HepG2 (cell line): ENCODE results near the gene PAXX. TPM values are rescaled to one million over a fixed set of nuclear protein-coding genes. Genes with fewer than 3 reads are reported as not detected.

Experiments used
- ATAC-seq: fragments of 200-7000 bp; cut with Tn5 transposase; 3 replicates; pipeline ENCODE4 v1.9.1; 2020; ENCODE audit warnings: mild to moderate bottlenecking, moderate library complexity
- BruUV-seq: library from RNA; stranded (reverse); fragments of 400-500 nt; replicated peaks from 2 replicates; lab custom pipeline; 2021; lab: Mats Ljungman, UMichigan
- CTCF ChIA-PET: fragments of 300-600 bp; formaldehyde crosslinking; extraction: SDS; loops from one replicate; lab custom pipeline; 2021; ENCODE audit warnings: low total read pairs, inconsistent platforms, low intra/inter-chr PET ratio; lab: Yijun Ruan, JAX
- POLR2A ChIA-PET: fragments of 350-600 bp; sonication (Branson Sonifier 250); formaldehyde crosslinking; loops from one replicate; lab custom pipeline; 2020; ENCODE audit warnings: antibody characterized with exemption, inconsistent platforms; lab: Yijun Ruan, JAX
- DNase-seq: peaks from one replicate; pipeline ENCODE4 v3.0.0-alpha.2; 2015; ENCODE audit warnings: low spot score
- FAIRE-seq: peaks from 3 replicates; lab custom pipeline; 2011; peaks lifted over from hg19 to GRCh38; lab: Jason Lieb, UNC
- H2AFZ ChIP-seq: one replicate; pipeline ENCODE4 v1.6.1; 2011; ENCODE audit warnings: low read length, inconsistent platforms
- H3K27ac ChIP-seq: fragments of 300-600 bp; 3 replicates; pipeline ENCODE4 v1.8.0; 2011; ENCODE audit warnings: mixed run types, mild to moderate bottlenecking, mixed read lengths, low read length, inconsistent platforms; ENCODE audit not compliant: insufficient read depth; ENCODE audit errors: extremely low read length
- H3K27me3 ChIP-seq, 2 experiments: fragments of 200-600 bp in 1 of 2; 2 replicates in 1 of 2; 3 replicates in 1 of 2; pipeline versions ENCODE4 v1.6.0 to v1.8.0; 2011; ENCODE audit warnings: low read length in 2 of 2, mild to moderate bottlenecking in 2 of 2, moderate library complexity in 2 of 2, inconsistent platforms in 1 of 2; ENCODE audit not compliant: insufficient read depth in 2 of 2, control insufficient read depth in 1 of 2
- H3K36me3 ChIP-seq, 2 experiments: fragments of 200-600 bp in 1 of 2; replicated peaks in 1 of 2; 2 replicates in 1 of 2; 3 replicates in 1 of 2; pipeline versions ENCODE4 v1.5.1 to v1.8.0; 2011; ENCODE audit warnings: low read length in 2 of 2, inconsistent platforms in 1 of 2; ENCODE audit not compliant: insufficient read depth in 2 of 2, control insufficient read depth in 1 of 2
- H3K4me1 ChIP-seq: 2 replicates; pipeline ENCODE4 v1.5.1; 2012; ENCODE audit warnings: low read length, inconsistent platforms; ENCODE audit not compliant: insufficient read depth
- H3K4me2 ChIP-seq: 2 replicates; pipeline ENCODE4 v1.6.0; 2011; ENCODE audit warnings: low read depth, low read length, inconsistent platforms
- H3K4me3 ChIP-seq, 3 experiments: fragments of 200-600 bp in 1 of 3; sonication (generic), shearing (Covaris generic) in 1 of 3; replicated peaks in 1 of 3; 2 replicates each; pipeline ENCODE4 v1.5.1; 2011 to 2016; ENCODE audit warnings: low read length in 3 of 3, inconsistent platforms in 2 of 3, low read depth in 2 of 3, mild to moderate bottlenecking in 2 of 3, control low read depth in 1 of 3, mixed read lengths in 1 of 3; ENCODE audit not compliant: insufficient read depth in 1 of 3
- H3K79me2 ChIP-seq: one replicate; pipeline ENCODE4 v1.6.1; 2011; ENCODE audit warnings: low read length, inconsistent platforms; ENCODE audit not compliant: insufficient read depth
- H3K9ac ChIP-seq: 2 replicates; pipeline ENCODE4 v1.6.0; 2011; ENCODE audit warnings: mild to moderate bottlenecking, low read depth, low read length, inconsistent platforms; ENCODE audit not compliant: insufficient read depth
- H3K9me3 ChIP-seq: 2 replicates; pipeline ENCODE4 v1.5.1; 2012; ENCODE audit warnings: mild to moderate bottlenecking, low read length
- H4K20me1 ChIP-seq: 2 replicates; pipeline ENCODE4 v1.6.0; 2011; ENCODE audit warnings: inconsistent platforms, mild to moderate bottlenecking, low read length, moderate library complexity; ENCODE audit not compliant: insufficient read depth
- AGO1 ChIP-seq: fragments of 200-400 bp; formaldehyde crosslinking; IDR thresholded peaks from 2 replicates; pipeline ENCODE4 v1.6.1; 2017; ENCODE audit warnings: mild to moderate bottlenecking, low read depth, low read length, moderate library complexity; ENCODE audit not compliant: poor library complexity, severe bottlenecking
- ARNT ChIP-seq: fragments of 450-650 bp; IDR thresholded peaks from 2 replicates; pipeline ENCODE4 v1.6.1; 2017
- DNMT3B ChIP-seq: conservative IDR thresholded peaks from 2 replicates; pipeline ENCODE4 v1.6.1; 2016; ENCODE audit warnings: missing biosample characterization, control low read depth
- FOSL1 ChIP-seq: sonication (generic); formaldehyde crosslinking; IDR thresholded peaks from 2 replicates; pipeline ENCODE4 v1.9.0; 2021; ENCODE audit warnings: missing genetic modification reagents, borderline replicate concordance
- MLX ChIP-seq: IDR thresholded peaks from 2 replicates; pipeline ENCODE4 v1.6.1; 2016
- SP140L ChIP-seq: sonication (generic); formaldehyde crosslinking; IDR thresholded peaks from 2 replicates; pipeline ENCODE4 v1.4.0; 2020; ENCODE audit warnings: missing genetic modification reagents, borderline replicate concordance
- SP2 ChIP-seq: sonication (generic); formaldehyde crosslinking; IDR thresholded peaks from 2 replicates; pipeline ENCODE4 v1.5.1; 2020; ENCODE audit warnings: mild to moderate bottlenecking, missing genetic modification reagents
- TCF12 ChIP-seq, 2 experiments: fragments of 450-650 bp in 1 of 2; sonication (generic) in 1 of 2; formaldehyde crosslinking in 1 of 2; IDR thresholded peaks; 2 replicates each; pipeline versions ENCODE4 v1.6.1 to v1.8.0; 2017 to 2022; ENCODE audit warnings: antibody characterized with exemption in 1 of 2, mild to moderate bottlenecking in 1 of 2, missing genetic modification reagents in 1 of 2, moderate library complexity in 1 of 2
- ZFX ChIP-seq: sonication (generic); formaldehyde crosslinking; IDR thresholded peaks from 2 replicates; pipeline ENCODE4 v1.4.0; 2020; ENCODE audit warnings: mild to moderate bottlenecking, low read depth, missing genetic modification reagents, moderate library complexity
- ZGPAT ChIP-seq: IDR thresholded peaks from 2 replicates; pipeline ENCODE4 v1.6.1; 2016; ENCODE audit warnings: mild to moderate bottlenecking
- ZNF124 ChIP-seq: sonication (generic); formaldehyde crosslinking; IDR thresholded peaks from 2 replicates; pipeline ENCODE4 v1.4.0; 2020; ENCODE audit warnings: missing genetic modification reagents
- ZNF275 ChIP-seq: sonication (generic); formaldehyde crosslinking; IDR thresholded peaks from 2 replicates; pipeline ENCODE4 v1.8.0; 2022; ENCODE audit warnings: missing genetic modification reagents, mild to moderate bottlenecking, inconsistent platforms, borderline replicate concordance
- ZNF34 ChIP-seq: sonication (generic); formaldehyde crosslinking; IDR thresholded peaks from 2 replicates; pipeline ENCODE4 v1.4.0; 2020; ENCODE audit warnings: mild to moderate bottlenecking, missing genetic modification reagents, borderline replicate concordance
- ZNF430 ChIP-seq: sonication (generic); formaldehyde crosslinking; IDR thresholded peaks from 2 replicates; pipeline ENCODE4 v1.9.0; 2021; ENCODE audit warnings: mild to moderate bottlenecking, missing genetic modification reagents
- ZNF644 ChIP-seq: IDR thresholded peaks from 2 replicates; pipeline ENCODE4 v1.6.1; 2016; ENCODE audit warnings: low read depth
- WGBS: methylation state at CpG from one replicate; pipeline ENCODE4 v1.1.6; 2017; ENCODE audit warnings: low lambda C conversion rate; 5-methylcytosine and 5-hydroxymethylcytosine counted together
- in situ Hi-C: cut with HindIII; loops from 2 replicates; pipeline ENCODE4 v1.10.0; 2017; ENCODE audit warnings: low pct_unique_long_range_greater_than_20kb; ENCODE audit not compliant: extremely low pct_ligation_motif_present
- intact Hi-C: fragments of 100-400 bp; cut with micrococcal nuclease; formaldehyde crosslinking; loops from one replicate; pipeline ENCODE4 v1.10.0; 2022; ENCODE audit not compliant: unreplicated experiment
- polyA plus RNA-seq, 8 experiments: library from polyadenylated mRNA; depleted of rRNA in 3 of 8; stranded (reverse) in 7 of 8; unstranded in 1 of 8; fragments of >200 nt; fragmentation: Illumina TruSeq in 4 of 8; extraction: Trizol in 4 of 8; gene quantifications; 2 replicates each; pipeline versions ENCODE4 v1.2.1 to v1.2.3, GENCODE V29; 2011 to 2016; ENCODE audit warnings: low read depth in 4 of 8, missing spikeins in 1 of 8, mixed read lengths in 1 of 8; ENCODE audit not compliant: insufficient read depth in 1 of 8
- total RNA-seq, 5 experiments: library from RNA; depleted of rRNA; stranded (reverse); fragments of >200 nt; fragmentation: Illumina TruSeq; extraction: Trizol; gene quantifications; 2 replicates each; pipeline ENCODE4 v1.2.3, GENCODE V29; 2016; ENCODE audit warnings: low read depth in 1 of 5

The PAXX gene
- total and polyA plus RNA-seq, 2 of the 13 experiments (the other 11 are each of a cell fraction or from before 2014, with no cell fraction given) = 14.0 to 31.9 TPM

DNA sequence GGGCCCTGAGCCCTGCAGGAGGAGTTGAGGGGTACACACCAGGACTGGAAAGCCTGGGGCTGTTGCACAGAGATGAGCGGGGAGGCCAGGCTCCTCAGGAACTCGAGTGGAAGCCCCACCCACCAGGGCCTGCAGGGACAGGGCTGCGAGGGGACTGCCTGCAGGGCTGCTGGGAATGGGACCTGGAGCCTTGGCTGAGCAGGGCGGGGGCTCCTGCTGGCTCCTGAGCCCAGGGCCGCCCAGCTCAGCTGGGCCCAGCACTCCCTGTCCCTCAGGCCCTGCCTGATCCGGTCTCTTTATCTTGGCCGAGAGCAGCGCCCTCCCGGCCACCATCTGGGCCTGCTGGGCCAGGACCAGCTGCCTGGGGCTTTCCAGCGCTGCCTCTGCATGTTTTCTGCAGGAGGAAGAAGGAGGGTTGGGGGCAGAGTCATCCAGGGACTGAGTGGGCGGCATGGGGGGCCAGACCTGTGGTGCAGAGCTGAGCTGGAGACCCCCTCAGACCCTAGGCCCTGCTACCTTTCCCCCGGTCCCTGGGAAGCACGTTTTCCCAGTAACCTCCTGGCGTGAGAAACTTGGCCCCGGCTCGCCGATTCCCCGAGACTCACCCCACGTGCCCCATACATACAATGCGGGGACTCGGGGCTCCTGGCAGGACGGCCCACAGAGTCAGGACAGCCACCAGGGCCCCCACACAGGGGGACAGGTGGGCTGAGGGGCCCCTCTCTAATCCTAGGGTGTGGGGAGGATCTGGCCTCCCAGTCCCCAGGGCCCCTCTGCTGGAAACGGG is 30.8 kb upstream of the PAXX start:
- H3K79me2 ChIP-seq = no peaks in the 10 kb centered on the region
- ATAC-seq (peak; percentile 49), FAIRE-seq (no peak), DNase-seq (no peak)
- 63% methylated on average over 11 of the region's 23 CpGs for WGBS
- H3K4me3 ChIP-seq = no peak overlapping the region
- H3K9ac ChIP-seq = no peak overlapping the region
- H3K27me3 ChIP-seq = peaks cover 15 to 52% of the 10 kb centered on the region in 2 experiments
- BruUV-seq = no TSS peak
- H3K27ac ChIP-seq = no peak overlapping the region
- CTCF ChIA-PET = no interaction called here
- no peak overlapping the region for H2AFZ ChIP-seq
- in situ Hi-C loops (no loop called here), intact Hi-C loops (no loop called here)
- no peak overlapping the region for H3K4me2 ChIP-seq
- H3K36me3 ChIP-seq = no peaks in the 10 kb centered on the region
- no peaks in the 10 kb centered on the region for H4K20me1 ChIP-seq
- no peaks in the 10 kb centered on the region for H3K9me3 ChIP-seq
- TF ChIP-seq AGO1 = peak; percentile 68
- TF ChIP-seq FOSL1 (CRISPR knock-in tag) = no peak
- peaks cover 15% of the 10 kb centered on the region for H3K4me1 ChIP-seq
- POLR2A ChIA-PET = interaction anchor here (1.1 to 1.3 kb wide), 2 partner anchors 12 to 14 kb away, joined by 3 to 7 read pairs; no protein-coding TSS in a partner anchor

- no peak overlapping the region for H3K4me3 ChIP-seq
- ChIA-PET POLR2A (interaction anchor here (1.1 to 1.3 kb wide), 2 partner anchors 11 to 14 kb away, joined by 3 to 7 read pairs; no protein-coding TSS in a partner anchor), CTCF (no interaction called here)
- H4K20me1 ChIP-seq = no peaks in the 10 kb centered on the region
- no peak for ATAC-seq
- in situ Hi-C loops (no loop called here), intact Hi-C loops (no loop called here)
- FAIRE-seq = no peak
- H3K4me1 ChIP-seq = peaks cover 15% of the 10 kb centered on the region
- H3K9ac ChIP-seq = no peak overlapping the region
- no peak overlapping the region for H2AFZ ChIP-seq
- H3K27ac ChIP-seq = no peak overlapping the region
- peaks cover 15 to 52% of the 10 kb centered on the region in 2 experiments for H3K27me3 ChIP-seq
- no peak for DNase-seq
- H3K9me3 ChIP-seq = no peaks in the 10 kb centered on the region
- no peak overlapping the region for H3K4me2 ChIP-seq
- WGBS = 60% methylated on average over 9 of the region's 9 CpGs
- no peaks in the 10 kb centered on the region for H3K36me3 ChIP-seq
- BruUV-seq = no TSS peak
- H3K79me2 ChIP-seq = no peaks in the 10 kb centered on the region
- no peak for TF ChIP-seq ZNF34
- no peak for TF ChIP-seq ZNF430 (CRISPR knock-in tag)
- TF ChIP-seq ZNF275 (CRISPR knock-in tag) = no peak
- no peak for TF ChIP-seq DNMT3B (CRISPR knock-in tag)
- no peak for TF ChIP-seq SP140L (CRISPR knock-in tag)
- no peak for TF ChIP-seq ZNF644 (CRISPR knock-in tag)
- TF ChIP-seq MLX = no peak
- TF ChIP-seq ARNT = no peak
- TF ChIP-seq ZNF124 (CRISPR knock-in tag) = no peak
- TF ChIP-seq SP2 (CRISPR knock-in tag) = no peak
- no peak for TF ChIP-seq ZFX
- no peak for TF ChIP-seq ZGPAT (CRISPR knock-in tag)
- no peak for TF ChIP-seq TCF12 (IDR thresholded peaks at IDR 0.05)
- TF ChIP-seq TCF12 (CRISPR knock-in tag; IDR thresholded peaks at IDR 0.05) = no peak
These were observed 30.1 kb upstream of the PAXX start for GRCh38 chr9:136962163-136962562.
